GM21717 (cell line): ENCODE measurements around the gene RPS17.
"Not testable (repeated sequence)": the region's sequence is repeated elsewhere in the genome, so short reads cannot be mapped to it uniquely, and the experiment has no call there.

ENCODE experiments used
- ATAC-seq: cut with Tn5 transposase; IDR thresholded peaks from one replicate; pipeline ENCODE4 v1.9.1; 2021; ENCODE audit warnings: mild to moderate bottlenecking, moderate library complexity; ENCODE audit not compliant: unreplicated experiment

The RPS17 gene

GRCh38 chr15:82548700-82549099 is 8.4 kb upstream of the RPS17 start:
- no peak for ATAC-seq

GRCh38 chr15:82545478-82545877 is 5.2 kb upstream of the RPS17 start:
- ATAC-seq = no peak

GRCh38 chr15:82545002-82545401 is 4.7 kb upstream of the RPS17 start:
- no peak for ATAC-seq

- no peak for ATAC-seq
These were observed 4.2 kb upstream of the RPS17 start for GRCh38 chr15:82544431-82544830.

- no peak for ATAC-seq
These were observed 2.9 kb upstream of the RPS17 start for GRCh38 chr15:82543160-82543559.

- no peak for ATAC-seq
These were observed 751 bp upstream of the RPS17 start for GRCh38 chr15:82540984-82541431.

GRCh38 chr15:82539691-82540054 is 584 bp downstream of the RPS17 start:
- ATAC-seq = peak; percentile 10

GRCh38 chr15:82538961-82539690 is 1.1 kb downstream of the RPS17 start:
- ATAC-seq = no peak

GRCh38 chr15:82537351-82537908 is 2.8 kb downstream of the RPS17 start:
- no peak for ATAC-seq

GRCh38 chr15:82536409-82537350 is 3.6 kb downstream of the RPS17 start:
- no peak for ATAC-seq

GRCh38 chr15:82535566-82536408 is 4.5 kb downstream of the RPS17 start:
- no peak for ATAC-seq

GRCh38 chr15:82535151-82535550 is 5.1 kb downstream of the RPS17 start:
- not testable (repeated sequence) for ATAC-seq

- ATAC-seq = not testable (repeated sequence)
These were observed 5.8 kb downstream of the RPS17 start for GRCh38 chr15:82534457-82534861.

- no peak for ATAC-seq
These were observed 6.5 kb downstream of the RPS17 start for GRCh38 chr15:82533801-82534200.

- ATAC-seq = no peak
These were observed 7.2 kb downstream of the RPS17 start for GRCh38 chr15:82532991-82533481.

GRCh38 chr15:82532383-82532990 is 7.8 kb downstream of the RPS17 start:
- ATAC-seq = no peak

GRCh38 chr15:82531496-82532382 is 8.5 kb downstream of the RPS17 start:
- ATAC-seq = no peak

- ATAC-seq = peak; percentile 84
These were observed 9.5 kb downstream of the RPS17 start for GRCh38 chr15:82530606-82531379.
